Memory B cell (primary cell): ENCODE results near the gene IQCE.

Experiments
- ATAC-seq: fragments of 150-1000 bp; cut with Tn5 transposase; 2 replicates; pipeline ENCODE4 v1.10.0; 2021; ENCODE audit warnings: low read depth, mild to moderate bottlenecking, moderate library complexity
- DNase-seq, 2 donors: peaks; one replicate each; pipeline ENCODE4 v3.0.0; 2022; ENCODE audit warnings: low spot score in 2 of 2
- H3K27ac Mint-ChIP-seq: one replicate; pipeline ENCODE4 v1.8.0; 2022; ENCODE audit warnings: mild to moderate bottlenecking, moderate library complexity, mixed read lengths
- H3K27me3 Mint-ChIP-seq: one replicate; pipeline ENCODE4 v1.8.0; 2022; ENCODE audit warnings: mixed read lengths
- H3K36me3 Mint-ChIP-seq: one replicate; pipeline ENCODE4 v1.8.0; 2022; ENCODE audit warnings: mild to moderate bottlenecking, mixed read lengths
- H3K4me1 Mint-ChIP-seq: one replicate; pipeline ENCODE4 v1.8.0; 2022; ENCODE audit warnings: mixed read lengths
- H3K4me3 Mint-ChIP-seq: one replicate; pipeline ENCODE4 v1.8.0; 2022; ENCODE audit warnings: mild to moderate bottlenecking, moderate library complexity, mixed read lengths
- H3K9me3 Mint-ChIP-seq: one replicate; pipeline ENCODE4 v1.8.0; 2022; ENCODE audit warnings: mixed read lengths

IQCE gene

GRCh38 chr7:2631946-2632732 is 73.4 kb downstream of the IQCE start, which contains the start of gene TTYH3:
Gene TTYH3, plus strand, starts transcription at chr7:2631986. Its CDS starts 170 bp downstream, at chr7:2632156.
- Mint-ChIP-seq H3K4me3 (peak within 1 kb of the TSS; percentile 97), H3K4me1 (peaks cover 24% of the 10 kb centered on the region), H3K36me3 (no peaks in the 10 kb centered on the region), H3K27ac (peak within 1 kb of the TSS; percentile 93), H3K27me3 (no peaks in the 10 kb centered on the region), H3K9me3 (no peaks in the 10 kb centered on the region)
- DNase-seq, result no peak
- ATAC-seq, result no peak

GRCh38 chr7:2632733-2633537 is 74.2 kb downstream of the IQCE start:
- Mint-ChIP-seq H3K27me3 (no peaks in the 10 kb centered on the region), H3K9me3 (no peaks in the 10 kb centered on the region), H3K27ac (peak overlapping the region; percentile 93), H3K4me3 (peak overlapping the region; percentile 97), H3K36me3 (no peaks in the 10 kb centered on the region), H3K4me1 (peaks cover 32% of the 10 kb centered on the region)
- ATAC-seq, result no peak
- DNase-seq, result peak in 1 of 2 donors; percentile 50

GRCh38 chr7:2633538-2634266 is 74.9 kb downstream of the IQCE start:
- ATAC-seq (no peak), DNase-seq (no peak)
- H3K27ac Mint-ChIP-seq, result peak overlapping the region; percentile 93
- H3K27me3 Mint-ChIP-seq, result no peaks in the 10 kb centered on the region
- H3K4me3 Mint-ChIP-seq, result peak overlapping the region; percentile 97
- no peaks in the 10 kb centered on the region for H3K9me3 Mint-ChIP-seq
- peaks cover 32% of the 10 kb centered on the region for H3K4me1 Mint-ChIP-seq
- H3K36me3 Mint-ChIP-seq, result no peaks in the 10 kb centered on the region

GRCh38 chr7:2634267-2635145 is 75.7 kb downstream of the IQCE start:
- Mint-ChIP-seq H3K4me1 (peaks cover 32% of the 10 kb centered on the region), H3K36me3 (no peaks in the 10 kb centered on the region), H3K27me3 (no peaks in the 10 kb centered on the region), H3K4me3 (peak overlapping the region; percentile 97), H3K9me3 (no peaks in the 10 kb centered on the region), H3K27ac (peak overlapping the region; percentile 62)
- ATAC-seq (no peak), DNase-seq (no peak)

GRCh38 chr7:2635148-2635668 is 76.4 kb downstream of the IQCE start:
- Mint-ChIP-seq H3K27me3 (no peaks in the 10 kb centered on the region), H3K9me3 (no peaks in the 10 kb centered on the region), H3K36me3 (no peaks in the 10 kb centered on the region), H3K4me3 (no peak overlapping the region), H3K4me1 (peaks cover 37% of the 10 kb centered on the region), H3K27ac (peak overlapping the region; percentile 62)
- no peak for ATAC-seq
- no peak for DNase-seq

GRCh38 chr7:2635810-2636701 is 77.3 kb downstream of the IQCE start:
- no peaks in the 10 kb centered on the region for H3K27me3 Mint-ChIP-seq
- no peak for ATAC-seq
- no peak overlapping the region for H3K27ac Mint-ChIP-seq
- H3K4me1 Mint-ChIP-seq, result peaks cover 40% of the 10 kb centered on the region
- DNase-seq, result no peak
- H3K4me3 Mint-ChIP-seq, result peak overlapping the region; percentile 18
- H3K9me3 Mint-ChIP-seq, result no peaks in the 10 kb centered on the region
- H3K36me3 Mint-ChIP-seq, result no peaks in the 10 kb centered on the region

GRCh38 chr7:2637066-2637471 is 78.3 kb downstream of the IQCE start:
- H3K27me3 Mint-ChIP-seq, result no peaks in the 10 kb centered on the region
- H3K27ac Mint-ChIP-seq, result no peak overlapping the region
- ATAC-seq (no peak), DNase-seq (no peak)
- H3K9me3 Mint-ChIP-seq, result no peaks in the 10 kb centered on the region
- H3K4me3 Mint-ChIP-seq, result peak overlapping the region; percentile 60
- peaks cover 45% of the 10 kb centered on the region for H3K4me1 Mint-ChIP-seq
- H3K36me3 Mint-ChIP-seq, result no peaks in the 10 kb centered on the region

GRCh38 chr7:2637505-2638223 is 78.9 kb downstream of the IQCE start:
- Mint-ChIP-seq H3K27ac (peak overlapping the region; percentile 77), H3K4me1 (peaks cover 41% of the 10 kb centered on the region), H3K4me3 (peak overlapping the region; percentile 60), H3K27me3 (no peaks in the 10 kb centered on the region), H3K9me3 (no peaks in the 10 kb centered on the region), H3K36me3 (no peaks in the 10 kb centered on the region)
- DNase-seq (peak; percentile 52 to 53), ATAC-seq (peak; percentile 69)

- H3K27me3 Mint-ChIP-seq, result no peaks in the 10 kb centered on the region
- no peak for ATAC-seq
- H3K9me3 Mint-ChIP-seq, result no peaks in the 10 kb centered on the region
- no peaks in the 10 kb centered on the region for H3K36me3 Mint-ChIP-seq
- H3K4me1 Mint-ChIP-seq, result peaks cover 38% of the 10 kb centered on the region
- no peak for DNase-seq
- no peak overlapping the region for H3K4me3 Mint-ChIP-seq
- peak overlapping the region; percentile 77 for H3K27ac Mint-ChIP-seq
Measured at GRCh38 chr7:2638224-2638991, 79.6 kb downstream of the IQCE start.

- no peak overlapping the region for H3K27ac Mint-ChIP-seq
- peaks cover 40% of the 10 kb centered on the region for H3K4me1 Mint-ChIP-seq
- DNase-seq (no peak), ATAC-seq (no peak)
- no peaks in the 10 kb centered on the region for H3K27me3 Mint-ChIP-seq
- H3K4me3 Mint-ChIP-seq, result no peak overlapping the region
- no peaks in the 10 kb centered on the region for H3K36me3 Mint-ChIP-seq
- H3K9me3 Mint-ChIP-seq, result no peaks in the 10 kb centered on the region
Measured at GRCh38 chr7:2639181-2639681, 80.5 kb downstream of the IQCE start.

GRCh38 chr7:2639695-2640481 is 81.1 kb downstream of the IQCE start:
- no peak for ATAC-seq
- peaks cover 43% of the 10 kb centered on the region for H3K4me1 Mint-ChIP-seq
- H3K27ac Mint-ChIP-seq, result peak overlapping the region; percentile 17
- no peaks in the 10 kb centered on the region for H3K27me3 Mint-ChIP-seq
- no peaks in the 10 kb centered on the region for H3K9me3 Mint-ChIP-seq
- DNase-seq, result no peak
- H3K4me3 Mint-ChIP-seq, result no peak overlapping the region
- no peaks in the 10 kb centered on the region for H3K36me3 Mint-ChIP-seq
